ENCODE results near the gene RECK.

Gene RECK

GRCh38 chr9:36141761-36142160 lies 105.0 kb downstream of the RECK start:
- no peaks in the 10 kb centered on the region for H3K36me3 ChIP-seq (ENCODE audit: control insufficient read depth, low read length)
- peaks cover 12% of the 10 kb centered on the region; the same call in 1 of the 2 replicates for H3K4me1 ChIP-seq (ENCODE audit: control insufficient read depth, low read length)
- no peaks in the 10 kb centered on the region for H3K79me2 ChIP-seq (ENCODE audit: control insufficient read depth, low read length)
- no peak overlapping the region for H3K4me3 ChIP-seq (ENCODE audit: low read length)
- peaks cover 23% of the 10 kb centered on the region for H3K27me3 ChIP-seq (ENCODE audit: control insufficient read depth, low read length)
- H3K4me2 ChIP-seq (ENCODE audit: low read length) = no peak overlapping the region
- no peaks in the 10 kb centered on the region for H4K20me1 ChIP-seq (ENCODE audit: control insufficient read depth, insufficient read depth, low read depth, low read length)
- no peak for TF ChIP-seq CTCF (IDR thresholded peaks at IDR 0.05; ENCODE audit: low read depth, low read length, poor library complexity, severe bottlenecking)
- no peak for TF ChIP-seq EZH2phosphoT487 (IDR thresholded peaks at IDR 0.05; ENCODE audit: borderline replicate concordance, low read length)
- H3K9me2 ChIP-seq (replicated peaks; ENCODE audit: control insufficient read depth, low read length) = no peaks in the 10 kb centered on the region
- no peaks in the 10 kb centered on the region for H3K9me3 ChIP-seq (ENCODE audit: control insufficient read depth, insufficient read depth, low read length)
- H3F3A ChIP-seq (ENCODE audit: control insufficient read depth, insufficient read depth) = no peaks in the 10 kb centered on the region
- no peak overlapping the region for H3K27ac ChIP-seq (ENCODE audit: low read depth, low read length)

- Histone ChIP-seq H3K79me2 (ENCODE audit: control insufficient read depth, low read length) (no peaks in the 10 kb centered on the region), H3K9me3 (ENCODE audit: control insufficient read depth, insufficient read depth, low read length) (no peaks in the 10 kb centered on the region), H4K20me1 (ENCODE audit: control insufficient read depth, insufficient read depth, low read depth, low read length) (no peaks in the 10 kb centered on the region), H3K27ac (ENCODE audit: low read depth, low read length) (no peak overlapping the region), H3K36me3 (ENCODE audit: control insufficient read depth, low read length) (no peaks in the 10 kb centered on the region), H3F3A (ENCODE audit: control insufficient read depth, insufficient read depth) (no peaks in the 10 kb centered on the region), H3K4me2 (ENCODE audit: low read length) (no peak overlapping the region), H3K4me1 (ENCODE audit: control insufficient read depth, low read length) (peaks cover 5% of the 10 kb centered on the region; the same call in 1 of the 2 replicates), H3K27me3 (ENCODE audit: control insufficient read depth, low read length) (peaks cover 14% of the 10 kb centered on the region), H3K4me3 (ENCODE audit: low read length) (no peak overlapping the region), H3K9me2 (replicated peaks; ENCODE audit: control insufficient read depth, low read length) (no peaks in the 10 kb centered on the region)
- no peak for TF ChIP-seq CTCF (IDR thresholded peaks at IDR 0.05; ENCODE audit: low read depth, low read length, poor library complexity, severe bottlenecking)
- no peak for TF ChIP-seq EZH2phosphoT487 (IDR thresholded peaks at IDR 0.05; ENCODE audit: borderline replicate concordance, low read length)
These were observed 106.0 kb downstream of the RECK start for GRCh38 chr9:36142510-36143244.

- Histone ChIP-seq H3K79me2 (ENCODE audit: control insufficient read depth, low read length) (no peaks in the 10 kb centered on the region), H3K9me3 (ENCODE audit: control insufficient read depth, insufficient read depth, low read length) (no peaks in the 10 kb centered on the region), H3K9me2 (replicated peaks; ENCODE audit: control insufficient read depth, low read length) (no peaks in the 10 kb centered on the region), H3K27me3 (ENCODE audit: control insufficient read depth, low read length) (peaks cover 10% of the 10 kb centered on the region), H3K4me2 (ENCODE audit: low read length) (no peak overlapping the region), H3K36me3 (ENCODE audit: control insufficient read depth, low read length) (no peaks in the 10 kb centered on the region), H3K4me3 (ENCODE audit: low read length) (no peak overlapping the region), H4K20me1 (ENCODE audit: control insufficient read depth, insufficient read depth, low read depth, low read length) (no peaks in the 10 kb centered on the region), H3F3A (ENCODE audit: control insufficient read depth, insufficient read depth) (no peaks in the 10 kb centered on the region), H3K4me1 (ENCODE audit: control insufficient read depth, low read length) (peaks cover 5% of the 10 kb centered on the region; the same call in 1 of the 2 replicates), H3K27ac (ENCODE audit: low read depth, low read length) (no peak overlapping the region)
- no peak for TF ChIP-seq EZH2phosphoT487 (IDR thresholded peaks at IDR 0.05; ENCODE audit: borderline replicate concordance, low read length)
- no peak for TF ChIP-seq CTCF (IDR thresholded peaks at IDR 0.05; ENCODE audit: low read depth, low read length, poor library complexity, severe bottlenecking)
These were observed 106.5 kb downstream of the RECK start for GRCh38 chr9:36143245-36143641.

All from DOHH2 (cell line).